Thyroid gland (tissue), 4 donors: ENCODE results near the gene GRIN2A. TPM values are rescaled to one million over a fixed set of nuclear protein-coding genes. Genes with fewer than 3 reads are reported as not detected.

Source experiments
- DNase-seq, 2 donors: peaks; one replicate each; pipeline ENCODE4 v3.0.0-alpha.2; 2019
- H3K27ac ChIP-seq, 3 donors: fragments of 200-600 bp; sonication (generic); 1 replicate in 2 of 3; 2 replicates in 1 of 3; pipeline ENCODE4 v1.5.1; 2016 to 2019; ENCODE audit warnings: mild to moderate bottlenecking in 1 of 3, moderate library complexity in 1 of 3
- H3K27me3 ChIP-seq: fragments of 200-600 bp; sonication (generic); one replicate; pipeline ENCODE4 v1.5.1; 2019
- H3K36me3 ChIP-seq, 2 donors: fragments of 200-600 bp; sonication (generic); one replicate each; pipeline ENCODE4 v1.5.1; 2016 to 2019
- H3K4me1 ChIP-seq, 2 donors: fragments of 200-600 bp; sonication (generic); one replicate each; pipeline ENCODE4 v1.5.1; 2017 to 2019
- H3K4me3 ChIP-seq, 3 donors: fragments of 200-600 bp; sonication (generic); replicated peaks in 1 of 3; 1 replicate in 2 of 3; 2 replicates in 1 of 3; pipeline ENCODE4 v1.5.1; 2016; ENCODE audit warnings: mild to moderate bottlenecking in 1 of 3
- H3K9me3 ChIP-seq: fragments of 200-600 bp; sonication (generic); one replicate; pipeline ENCODE4 v1.5.1; 2017
- POLR2A ChIP-seq, 2 donors: fragments of 450-650 bp; IDR thresholded peaks; one replicate each; pipeline ENCODE4 v1.6.1; 2017; ENCODE audit warnings: antibody characterized with exemption in 2 of 2, mild to moderate bottlenecking in 2 of 2, moderate library complexity in 1 of 2
- WGBS, 2 donors: methylation state at CpG; one replicate each; pipeline ENCODE4 v1.1.5; 2017; 5-methylcytosine and 5-hydroxymethylcytosine counted together
- intact Hi-C: fragments of 100-400 bp; cut with DNase I; formaldehyde crosslinking; loops from one replicate; pipeline ENCODE4 v1.15.1; 2023
- total RNA-seq, 4 donors: library from RNA; depleted of rRNA; stranded (reverse); fragments of >200 nt; gene quantifications; one replicate each; pipeline ENCODE4 v1.2.3, GENCODE V29; 2016
- TF ChIP-seq, protein P1 (sequence below), 6 experiments: fragments of 200-600 bp in 3 of 6; fragments of 450-650 bp in 3 of 6; sonication (generic) in 3 of 6; IDR thresholded peaks; one replicate each; pipeline ENCODE4 v1.5.1; 2016 to 2019; ENCODE audit warnings: antibody characterized with exemption in 6 of 6, mild to moderate bottlenecking in 2 of 6, inconsistent platforms in 1 of 6, moderate library complexity in 1 of 6

GRIN2A gene
- total RNA-seq, 4 donors from 2014 or later: 0.11 to 1.3 (median 0.53) TPM

DNA sequence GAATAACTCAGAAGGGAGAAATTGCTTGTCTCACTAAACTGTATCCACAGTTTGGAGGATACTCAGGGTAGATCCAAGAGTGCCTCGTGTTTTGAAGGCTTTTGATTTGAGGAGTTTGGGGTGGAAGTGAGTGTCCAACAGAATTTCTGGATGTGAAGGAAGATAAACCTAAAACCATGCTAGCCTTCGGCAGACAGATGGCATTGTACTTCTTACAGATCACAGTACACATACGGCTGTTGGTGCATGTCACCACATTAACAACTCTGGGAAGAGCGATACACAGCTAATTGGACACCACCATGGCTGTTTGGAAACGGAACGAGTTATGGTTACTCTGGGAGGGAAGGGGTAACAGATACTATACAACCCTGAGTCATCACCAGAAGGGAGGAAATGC lies 420.4 kb downstream of the GRIN2A start:
- H3K27ac ChIP-seq: no peak overlapping the region
- H3K4me1 ChIP-seq: peaks cover 0 to 2% of the 10 kb centered on the region in 2 donors
- no peaks in the 10 kb centered on the region for H3K9me3 ChIP-seq
- TF ChIP-seq POLR2A (IDR thresholded peaks at IDR 0.05): no peak
- TF ChIP-seq, protein P1, sequence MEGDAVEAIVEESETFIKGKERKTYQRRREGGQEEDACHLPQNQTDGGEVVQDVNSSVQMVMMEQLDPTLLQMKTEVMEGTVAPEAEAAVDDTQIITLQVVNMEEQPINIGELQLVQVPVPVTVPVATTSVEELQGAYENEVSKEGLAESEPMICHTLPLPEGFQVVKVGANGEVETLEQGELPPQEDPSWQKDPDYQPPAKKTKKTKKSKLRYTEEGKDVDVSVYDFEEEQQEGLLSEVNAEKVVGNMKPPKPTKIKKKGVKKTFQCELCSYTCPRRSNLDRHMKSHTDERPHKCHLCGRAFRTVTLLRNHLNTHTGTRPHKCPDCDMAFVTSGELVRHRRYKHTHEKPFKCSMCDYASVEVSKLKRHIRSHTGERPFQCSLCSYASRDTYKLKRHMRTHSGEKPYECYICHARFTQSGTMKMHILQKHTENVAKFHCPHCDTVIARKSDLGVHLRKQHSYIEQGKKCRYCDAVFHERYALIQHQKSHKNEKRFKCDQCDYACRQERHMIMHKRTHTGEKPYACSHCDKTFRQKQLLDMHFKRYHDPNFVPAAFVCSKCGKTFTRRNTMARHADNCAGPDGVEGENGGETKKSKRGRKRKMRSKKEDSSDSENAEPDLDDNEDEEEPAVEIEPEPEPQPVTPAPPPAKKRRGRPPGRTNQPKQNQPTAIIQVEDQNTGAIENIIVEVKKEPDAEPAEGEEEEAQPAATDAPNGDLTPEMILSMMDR (IDR thresholded peaks at IDR 0.05): no peak
- intact Hi-C loops: no loop called here
- H3K36me3 ChIP-seq: no peaks in the 10 kb centered on the region
- no peak overlapping the region for H3K4me3 ChIP-seq
- H3K27me3 ChIP-seq: no peaks in the 10 kb centered on the region
- 91 to 92% methylated on average over 6 of the region's 6 CpGs for WGBS, 2 donors
- no peak for DNase-seq

DNA sequence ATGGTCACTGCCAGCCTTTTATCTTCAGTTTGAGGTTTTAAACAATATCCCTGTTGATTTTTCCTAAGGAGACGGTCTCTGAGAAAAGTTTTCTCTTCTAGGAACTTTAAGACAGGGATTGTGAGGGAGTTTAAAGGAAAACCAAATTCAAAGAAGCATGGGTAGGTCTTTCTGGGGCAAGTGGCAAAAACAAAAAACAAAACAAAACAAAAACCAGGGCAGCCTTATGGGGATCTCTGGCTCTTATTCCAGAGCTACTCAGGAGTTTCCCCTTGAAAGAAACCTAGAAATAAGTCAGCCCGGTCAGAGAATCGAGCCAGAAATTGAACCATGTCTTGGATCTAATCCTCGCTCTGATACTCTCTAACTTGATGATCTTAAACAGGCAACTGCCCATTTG lies 424.5 kb downstream of the GRIN2A start:
- no peak for TF ChIP-seq POLR2A (IDR thresholded peaks at IDR 0.05)
- TF ChIP-seq, protein P1 (IDR thresholded peaks at IDR 0.05): no peak
- no peaks in the 10 kb centered on the region for H3K9me3 ChIP-seq
- H3K4me1 ChIP-seq: peaks cover 0 to 8% of the 10 kb centered on the region in 2 donors
- no peak for DNase-seq
- 81 to 87% methylated on average over 4 of the region's 4 CpGs for WGBS, 2 donors
- H3K4me3 ChIP-seq: no peak overlapping the region
- no peaks in the 10 kb centered on the region for H3K27me3 ChIP-seq
- H3K27ac ChIP-seq: no peak overlapping the region
- no peaks in the 10 kb centered on the region for H3K36me3 ChIP-seq
- intact Hi-C loops: no loop called here

DNA sequence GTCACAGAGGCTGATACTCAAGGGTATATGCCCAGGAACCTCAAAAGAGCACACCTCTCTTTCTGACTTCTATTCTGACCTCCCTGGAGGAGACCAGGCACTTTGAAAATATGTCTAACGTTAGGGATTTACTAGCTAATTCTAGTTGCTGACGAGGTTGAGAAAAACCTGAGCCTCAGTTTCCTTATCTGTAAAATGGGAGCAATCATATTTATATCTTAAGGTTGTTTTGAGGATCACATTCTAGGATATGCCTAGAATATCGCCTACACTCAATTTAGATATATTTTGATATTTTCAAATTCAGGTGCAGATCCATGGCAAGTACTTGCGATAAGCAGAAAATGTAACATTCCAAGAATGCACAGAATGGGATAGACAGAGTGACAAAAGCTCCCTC lies 425.8 kb downstream of the GRIN2A start:
- TF ChIP-seq, protein P1 (IDR thresholded peaks at IDR 0.05): no peak
- no peak for TF ChIP-seq POLR2A (IDR thresholded peaks at IDR 0.05)
- intact Hi-C loops: no loop called here
- Histone ChIP-seq H3K27ac (no peak overlapping the region), H3K27me3 (no peaks in the 10 kb centered on the region), H3K4me3 (no peak overlapping the region), H3K36me3 (no peaks in the 10 kb centered on the region), H3K4me1 (peaks cover 0 to 8% of the 10 kb centered on the region in 2 donors), H3K9me3 (no peaks in the 10 kb centered on the region)
- 93 to 94% methylated on average over 4 of the region's 4 CpGs for WGBS, 2 donors
- no peak for DNase-seq

DNA sequence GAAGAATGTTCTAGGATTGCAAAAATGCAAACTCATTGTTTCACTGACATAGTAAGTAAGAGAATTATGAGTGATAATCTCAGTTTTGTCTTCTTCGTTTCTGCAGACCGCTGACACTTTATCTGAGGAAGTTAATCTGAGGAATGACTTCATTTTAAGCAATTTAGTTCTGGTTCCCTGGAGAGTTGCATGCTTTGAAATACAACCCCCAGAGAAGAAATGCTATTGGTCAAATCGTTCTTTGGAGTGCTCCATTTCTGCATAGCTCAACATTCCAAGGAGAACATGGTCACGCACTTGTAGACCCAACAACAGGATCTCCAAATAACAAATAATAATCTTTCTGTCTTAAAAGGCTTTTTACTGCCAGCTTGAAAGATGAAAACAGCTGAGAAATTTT lies 427.1 kb downstream of the GRIN2A start:
- H3K9me3 ChIP-seq: no peaks in the 10 kb centered on the region
- H3K27me3 ChIP-seq: no peaks in the 10 kb centered on the region
- WGBS, 2 donors: 45 to 50% methylated on average over 4 of the region's 4 CpGs
- peaks cover 0 to 8% of the 10 kb centered on the region in 2 donors for H3K4me1 ChIP-seq
- DNase-seq: no peak
- TF ChIP-seq, protein P1 (IDR thresholded peaks at IDR 0.05): no peak
- TF ChIP-seq POLR2A (IDR thresholded peaks at IDR 0.05): no peak
- no peak overlapping the region for H3K27ac ChIP-seq
- intact Hi-C loops: no loop called here
- no peak overlapping the region for H3K4me3 ChIP-seq
- H3K36me3 ChIP-seq: no peaks in the 10 kb centered on the region

DNA sequence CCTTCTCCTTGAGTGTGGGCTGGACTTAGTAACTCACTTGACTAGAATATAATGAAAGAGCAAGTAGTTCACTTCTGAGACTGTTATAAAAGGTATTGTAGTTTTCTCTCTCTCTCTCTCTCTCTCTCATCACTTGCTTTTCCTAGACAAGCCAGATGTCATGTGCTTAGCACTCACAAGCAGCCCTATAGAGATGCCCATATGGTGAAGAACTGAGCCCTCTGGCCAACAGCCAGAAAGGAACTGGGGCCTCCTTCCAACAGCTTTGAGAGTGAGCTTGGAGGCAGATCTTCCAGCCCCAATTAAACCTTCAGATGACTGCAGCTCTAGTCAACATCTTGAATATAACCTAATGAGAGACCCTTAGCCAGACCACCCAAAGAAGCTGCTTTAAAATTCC lies 440.5 kb downstream of the GRIN2A start:
- TF ChIP-seq, protein P1 (IDR thresholded peaks at IDR 0.05): no peak
- no peak for TF ChIP-seq POLR2A (IDR thresholded peaks at IDR 0.05)
- Histone ChIP-seq H3K27me3 (no peaks in the 10 kb centered on the region), H3K27ac (no peak overlapping the region), H3K36me3 (no peaks in the 10 kb centered on the region), H3K4me1 (no peaks in the 10 kb centered on the region), H3K9me3 (no peaks in the 10 kb centered on the region), H3K4me3 (no peak overlapping the region)
- DNase-seq: no peak
- intact Hi-C loops: no loop called here
